Measurements from ENCODE around the gene FIZ1.
A peak's percentile ranks its signal among the peaks of the same experiment; 100 is the strongest.

FIZ1 gene

DNA sequence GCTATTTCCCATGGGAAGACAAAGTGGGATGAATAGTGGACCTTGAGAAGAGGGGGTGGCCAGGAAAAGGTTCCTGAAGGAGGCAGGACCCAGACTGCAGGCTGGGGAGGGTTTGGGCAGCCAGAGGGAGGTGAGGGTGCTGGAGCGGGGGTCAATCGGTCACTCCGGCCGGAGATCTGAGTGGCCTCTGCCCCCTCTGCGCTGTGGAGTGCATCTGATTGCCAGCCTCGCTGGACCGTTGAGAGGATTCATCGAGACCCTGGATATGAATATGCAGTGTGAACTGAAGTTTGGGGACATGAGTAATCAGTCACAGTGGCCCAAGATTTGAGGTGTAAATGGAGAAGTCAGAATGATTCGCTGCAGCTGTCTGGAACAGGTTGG lies 36.0 kb upstream of the FIZ1 start:
- DNase-seq: no peak

DNA sequence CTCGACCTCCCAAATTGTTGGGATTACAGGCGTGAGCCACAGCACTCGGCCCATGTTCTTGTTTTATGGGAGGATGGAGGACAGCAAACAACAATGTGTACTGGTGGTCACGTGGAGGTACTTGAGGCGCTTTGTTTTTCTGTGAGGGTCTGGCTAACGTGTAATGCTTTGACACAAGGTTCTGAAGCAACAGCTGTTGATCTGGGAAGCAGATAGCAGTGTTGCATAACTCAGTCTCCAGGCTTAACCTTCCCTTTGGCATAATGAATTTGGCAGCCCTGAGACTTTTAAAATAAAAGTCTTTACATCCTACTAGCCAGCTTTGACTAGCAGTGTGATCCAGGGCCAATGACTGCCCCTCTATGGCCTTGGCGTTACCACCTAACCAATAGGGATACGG lies 34.5 kb upstream of the FIZ1 start:
- no peak for DNase-seq

DNA sequence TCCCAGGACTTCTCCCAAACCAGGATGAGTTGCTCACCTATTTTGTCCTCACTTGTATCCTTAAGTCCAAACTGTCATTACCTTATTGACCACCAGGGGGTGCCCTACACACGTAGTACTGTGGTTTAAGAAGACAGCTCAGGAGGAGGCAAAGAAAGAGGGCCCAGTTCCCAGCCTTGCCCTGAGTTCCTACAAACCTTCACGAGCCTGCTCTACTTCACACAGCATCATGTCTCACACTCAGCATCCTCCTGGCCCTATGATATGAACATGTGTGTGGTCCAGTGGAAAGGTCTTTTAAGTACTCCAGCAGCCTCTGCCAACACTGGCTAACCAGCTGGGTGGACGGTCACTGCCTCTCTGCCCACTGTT lies 33.1 kb upstream of the FIZ1 start:
- peak; percentile 90 for DNase-seq

DNA sequence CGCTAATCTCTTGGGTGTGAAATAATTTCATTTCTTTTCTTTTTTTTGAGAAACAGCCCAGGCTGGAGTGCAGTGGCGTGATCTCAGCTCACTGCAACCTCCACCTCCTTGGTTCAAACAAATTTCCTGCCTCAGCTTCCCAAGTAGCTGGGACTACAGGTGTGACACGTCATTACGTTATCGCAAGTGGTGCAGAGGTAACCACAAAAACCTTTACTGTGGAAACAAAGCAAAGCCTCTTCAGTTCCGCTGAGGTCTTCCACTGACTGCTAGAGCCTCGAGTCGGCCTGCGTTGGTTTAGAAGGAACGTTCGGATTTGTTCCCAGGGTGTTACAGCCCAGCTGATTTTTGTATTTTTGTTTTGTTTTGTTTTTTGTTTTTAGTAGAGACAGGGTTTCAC lies 27.0 kb upstream of the FIZ1 start:
- DNase-seq: peak; percentile 49

DNA sequence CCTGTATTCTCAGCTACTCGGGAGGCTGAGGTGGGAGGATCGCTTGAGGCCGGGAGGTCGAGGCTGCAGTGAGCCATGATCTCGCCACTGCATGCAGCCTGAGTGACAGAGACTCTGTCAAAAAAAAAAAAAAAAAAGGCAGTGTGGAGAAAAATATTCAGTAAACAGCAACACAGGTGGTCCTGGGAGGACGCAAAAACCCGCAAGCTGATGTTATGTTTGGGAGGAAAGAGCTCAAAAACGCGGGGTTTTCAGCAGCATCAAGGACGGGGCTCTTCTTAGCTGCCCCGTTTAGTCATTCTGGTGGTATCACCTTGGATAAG lies 25.6 kb upstream of the FIZ1 start:
- no peak for DNase-seq

DNA sequence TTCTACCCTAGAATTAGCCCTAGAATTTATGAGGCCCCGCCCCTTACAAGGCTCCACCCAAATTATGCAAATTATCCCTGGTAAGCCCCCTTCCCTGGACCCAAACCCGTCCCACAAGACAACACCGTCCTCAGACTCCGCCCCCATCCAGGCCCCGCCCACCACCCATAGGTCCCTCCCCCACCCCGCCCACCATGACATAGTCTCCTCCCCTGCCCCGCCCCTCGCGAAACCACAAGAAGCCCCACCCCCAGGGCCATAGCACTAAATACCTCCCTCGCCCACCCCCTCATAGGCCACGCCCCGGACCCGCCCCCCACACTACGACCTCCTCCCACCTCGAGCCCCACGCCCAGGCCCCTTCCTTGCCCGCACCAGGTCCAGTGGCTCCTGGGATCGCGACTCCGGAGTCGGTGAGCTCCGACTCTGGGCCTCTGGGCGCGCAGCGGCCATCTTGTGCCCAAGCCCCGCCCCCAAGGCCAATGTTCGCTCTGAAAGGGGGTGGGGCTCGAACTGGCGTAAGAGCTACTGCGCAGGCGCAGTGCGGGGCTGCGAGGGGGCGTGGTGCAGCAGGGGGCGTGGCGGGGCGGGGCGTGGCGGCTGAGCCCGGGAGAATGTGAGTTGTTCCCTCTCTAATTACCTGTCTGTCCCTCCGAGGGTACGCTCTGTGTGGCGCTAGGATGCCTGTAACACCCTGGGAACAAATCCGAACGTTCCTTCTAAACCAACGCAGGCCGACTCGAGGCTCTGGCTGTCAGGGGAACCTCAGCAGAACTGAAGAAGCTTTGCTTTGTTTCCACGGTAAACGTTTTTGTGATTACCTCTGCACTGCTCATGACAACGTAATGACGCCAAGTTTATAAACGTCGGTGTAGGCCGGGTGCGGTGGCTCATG lies 25.0 kb upstream of the FIZ1 start, which contains the start of gene ZNF784:
TSS of gene ZNF784 (minus strand) at position 458 of the 895 bp plus-strand sequence. CDS start at position 453, 5 bp downstream.
- DNase-seq: peak; percentile 93

DNA sequence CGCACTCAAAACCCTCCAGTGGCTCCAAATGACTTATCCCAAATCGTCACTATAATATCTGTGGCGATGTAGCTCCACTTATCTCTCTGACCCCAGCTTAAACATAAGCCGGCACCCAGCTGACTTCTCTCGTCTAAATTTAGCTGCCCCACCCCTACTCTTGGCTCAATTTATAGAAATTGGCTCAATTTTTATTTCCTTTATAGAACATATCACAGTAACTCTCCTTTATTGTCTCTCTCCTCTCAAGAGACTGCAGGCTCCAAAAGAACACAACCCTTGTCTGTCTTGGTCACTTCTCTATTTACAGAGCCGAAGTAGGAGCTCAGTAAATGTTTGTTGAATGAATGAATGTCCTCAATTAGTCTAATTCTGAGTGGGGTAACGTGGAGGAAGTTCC lies 24.2 kb upstream of the FIZ1 start:
- no peak for DNase-seq

DNA sequence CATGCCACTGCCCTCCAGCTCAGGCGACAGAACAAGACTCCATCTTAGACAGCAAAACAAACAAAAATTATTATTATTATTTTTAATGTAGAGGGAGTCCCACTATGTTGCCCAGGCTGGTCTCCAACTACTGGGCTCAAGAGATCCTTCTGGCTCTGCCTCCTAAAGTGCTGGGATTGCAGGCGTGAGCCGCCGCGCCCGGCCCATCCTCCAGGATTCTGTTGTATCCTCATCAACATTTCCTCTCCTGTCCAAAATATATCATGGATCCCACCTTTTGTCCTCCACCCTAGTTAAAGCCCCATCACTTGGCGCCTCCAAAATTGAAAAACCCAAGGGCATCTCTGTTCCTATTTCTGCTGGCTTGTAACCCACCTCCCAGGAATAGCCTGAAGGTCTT lies 23.8 kb upstream of the FIZ1 start:
- DNase-seq: no peak

DNA sequence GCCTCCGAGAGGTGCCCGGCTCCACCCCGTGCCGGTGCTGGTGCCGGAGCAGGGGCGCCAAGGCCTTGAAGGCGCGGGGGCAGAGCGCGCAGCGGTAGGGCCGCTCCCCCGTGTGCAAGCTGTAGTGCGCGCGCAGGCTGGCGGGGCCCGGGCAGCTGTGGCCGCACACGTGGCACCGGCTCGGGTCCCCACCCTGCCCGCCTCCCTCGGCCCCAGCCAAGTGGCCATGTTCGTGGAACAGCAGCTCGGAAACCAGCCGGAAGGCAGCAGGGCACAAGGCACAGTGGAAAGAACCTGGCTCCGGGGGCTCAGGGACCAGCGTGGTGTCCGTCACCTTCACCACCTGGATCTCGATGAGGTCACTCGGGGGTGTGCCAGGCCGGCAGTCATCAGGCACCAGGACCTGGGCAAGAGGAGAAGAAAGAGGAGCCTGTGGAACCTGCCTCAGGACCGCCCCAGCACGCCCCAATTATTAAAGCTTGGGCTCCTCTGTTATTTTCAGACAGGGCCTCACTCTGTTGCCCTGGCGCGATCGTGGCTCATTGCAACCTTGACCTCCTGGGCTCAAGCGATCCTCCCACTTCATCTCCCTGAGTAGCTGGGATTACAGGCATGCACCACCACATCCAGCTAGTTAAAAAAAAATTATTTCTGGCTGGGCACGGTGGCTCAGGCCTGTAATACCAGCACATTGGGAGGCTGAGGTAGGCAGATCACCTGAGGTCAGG lies 23.1 kb upstream of the FIZ1 start:
- no peak for DNase-seq

DNA sequence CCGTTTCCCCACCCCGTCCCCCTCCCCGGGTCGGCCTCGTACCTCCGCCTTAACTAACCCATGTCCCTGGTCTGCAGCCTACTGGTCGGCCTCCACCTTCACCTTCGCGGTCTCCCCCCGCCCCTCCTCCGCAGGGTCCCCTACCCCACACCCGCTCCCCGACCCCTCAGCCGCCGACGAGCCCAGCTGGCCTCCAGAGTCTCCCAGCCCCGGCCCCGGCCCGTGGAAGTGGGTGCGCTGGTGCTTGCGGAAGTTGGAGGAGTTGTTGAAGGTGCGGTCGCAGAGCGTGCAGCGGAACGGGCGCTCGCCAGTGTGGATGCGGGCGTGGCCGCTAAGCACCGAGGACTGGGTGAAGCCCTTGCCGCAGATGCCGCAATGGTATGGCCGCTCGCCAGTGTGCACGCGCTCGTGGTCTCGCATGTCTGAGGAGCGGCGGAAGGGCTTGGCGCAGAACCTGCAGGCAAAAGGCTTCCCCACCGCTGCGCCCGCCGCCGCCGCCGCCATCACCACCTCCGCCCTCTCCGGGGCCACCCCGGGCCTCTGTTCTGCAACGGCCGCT lies 22.4 kb upstream of the FIZ1 start:
- no peak for DNase-seq

DNA sequence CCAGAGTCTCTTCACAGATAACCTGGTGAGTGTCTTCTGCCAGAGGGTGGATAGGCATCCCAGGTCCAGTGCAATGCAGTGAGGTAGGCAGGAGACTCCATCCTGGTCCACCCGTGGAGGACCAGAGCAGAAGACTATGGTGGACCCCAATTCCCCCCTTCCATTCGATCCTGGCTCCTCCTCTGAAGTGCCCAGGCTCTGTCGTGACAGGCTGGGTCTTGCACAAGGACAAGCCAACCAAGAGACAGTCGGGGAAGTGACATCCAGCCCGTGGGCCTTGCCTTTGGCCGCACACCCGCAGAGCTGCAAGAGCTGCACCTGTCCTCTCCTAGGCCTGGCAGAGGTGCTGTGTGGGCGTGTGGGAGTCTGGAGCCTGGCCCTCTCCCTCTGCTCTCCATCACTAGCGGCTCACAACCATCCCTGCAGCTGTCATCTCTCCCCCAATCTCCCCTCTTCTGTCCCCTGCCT lies 21.9 kb upstream of the FIZ1 start:
- DNase-seq: no peak

DNA sequence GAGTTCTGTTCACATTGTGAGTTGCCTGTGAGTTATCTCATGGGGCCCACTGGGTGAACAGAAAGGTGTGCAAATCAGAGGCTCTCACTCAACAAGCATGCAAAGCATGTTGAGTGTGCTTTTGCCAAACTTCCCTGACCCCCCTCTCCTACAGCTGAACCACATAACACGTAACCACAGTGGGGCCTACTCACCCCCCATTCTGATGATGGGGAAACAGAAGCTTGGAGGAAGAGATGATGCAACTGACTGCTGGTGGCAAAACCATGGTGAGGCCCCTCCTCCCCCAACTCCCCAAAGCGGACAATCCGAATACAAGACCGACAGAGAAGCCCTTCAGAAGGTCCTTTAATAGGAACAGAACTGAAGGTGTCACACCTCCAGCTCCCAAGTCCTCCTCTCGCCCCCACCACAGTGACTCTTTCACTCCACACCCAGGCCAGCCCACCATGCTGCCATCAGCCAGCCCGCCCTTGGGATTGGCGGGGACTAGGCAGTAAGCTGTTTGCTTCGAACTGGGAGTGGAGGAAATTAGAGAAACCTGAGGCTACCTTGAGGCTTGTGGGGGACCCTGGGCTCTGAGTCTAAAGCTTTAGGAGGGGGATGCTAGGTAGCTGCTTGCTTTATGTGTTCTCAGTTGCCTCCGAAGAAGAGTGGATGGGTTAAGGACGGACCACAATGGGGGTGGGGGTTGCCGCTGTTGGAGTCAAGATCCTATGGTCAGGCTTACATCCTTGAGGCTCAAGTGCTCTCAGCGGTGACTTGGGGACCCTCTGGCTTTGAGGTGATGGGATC lies 21.3 kb upstream of the FIZ1 start:
- no peak for DNase-seq

DNA sequence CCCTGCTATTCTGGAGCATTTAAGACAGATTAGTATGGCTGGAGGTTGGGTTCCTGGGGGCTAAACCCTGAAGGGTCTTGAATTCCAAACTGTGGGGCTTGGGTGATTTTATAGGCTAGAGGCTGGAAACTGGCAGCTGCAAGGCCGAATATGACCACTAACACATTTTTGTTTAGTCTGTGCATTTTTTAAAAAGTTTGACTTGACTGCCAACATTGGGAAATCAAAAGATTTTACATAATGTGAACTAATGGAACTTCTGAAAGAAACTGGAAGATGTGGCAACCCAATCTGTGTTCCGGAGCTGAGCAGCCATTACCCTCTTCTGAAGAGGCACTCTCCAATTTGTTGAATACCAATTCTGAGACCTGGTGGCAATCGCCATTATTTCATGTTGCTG lies 20.0 kb upstream of the FIZ1 start:
- no peak for DNase-seq

DNA sequence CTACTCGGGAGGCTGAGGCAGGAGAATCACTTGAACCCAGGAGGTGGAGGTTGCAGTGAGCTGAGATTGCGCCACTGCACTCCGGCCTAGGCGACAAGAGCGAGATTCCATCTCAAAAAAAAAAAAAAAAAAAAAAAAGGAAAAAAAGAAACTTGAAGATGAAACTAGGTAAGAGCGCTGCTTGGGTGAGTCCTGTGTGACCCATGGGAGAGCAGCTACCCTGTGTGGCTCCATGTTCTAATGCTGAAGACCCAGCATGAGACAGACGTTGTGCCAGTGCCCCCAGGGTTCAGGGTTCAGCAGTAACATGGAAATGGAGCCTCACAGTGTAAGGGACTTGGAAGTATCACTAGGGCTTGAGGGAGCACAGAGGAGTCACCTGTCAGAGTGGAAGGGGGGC lies 19.1 kb upstream of the FIZ1 start:
- DNase-seq: no peak

DNA sequence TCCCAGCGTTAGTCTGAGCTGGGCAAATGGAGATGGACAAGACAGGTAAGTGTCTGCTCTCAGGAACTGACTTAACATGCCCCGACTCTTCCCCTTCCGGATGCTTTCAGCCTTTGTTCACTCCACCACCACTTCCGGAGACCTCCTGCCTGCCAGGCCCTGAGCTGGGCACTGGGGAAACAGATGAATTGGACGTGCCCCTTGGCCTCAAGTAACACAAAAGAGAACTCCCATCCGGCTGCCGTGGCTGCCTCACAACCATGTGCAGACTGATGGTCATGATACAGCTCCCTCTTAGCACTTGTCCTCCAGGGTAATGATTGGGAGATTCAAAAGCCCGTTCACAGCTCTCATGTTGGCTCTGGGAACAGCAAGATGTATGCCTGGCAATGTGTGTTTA lies 18.1 kb upstream of the FIZ1 start:
- no peak for DNase-seq

DNA sequence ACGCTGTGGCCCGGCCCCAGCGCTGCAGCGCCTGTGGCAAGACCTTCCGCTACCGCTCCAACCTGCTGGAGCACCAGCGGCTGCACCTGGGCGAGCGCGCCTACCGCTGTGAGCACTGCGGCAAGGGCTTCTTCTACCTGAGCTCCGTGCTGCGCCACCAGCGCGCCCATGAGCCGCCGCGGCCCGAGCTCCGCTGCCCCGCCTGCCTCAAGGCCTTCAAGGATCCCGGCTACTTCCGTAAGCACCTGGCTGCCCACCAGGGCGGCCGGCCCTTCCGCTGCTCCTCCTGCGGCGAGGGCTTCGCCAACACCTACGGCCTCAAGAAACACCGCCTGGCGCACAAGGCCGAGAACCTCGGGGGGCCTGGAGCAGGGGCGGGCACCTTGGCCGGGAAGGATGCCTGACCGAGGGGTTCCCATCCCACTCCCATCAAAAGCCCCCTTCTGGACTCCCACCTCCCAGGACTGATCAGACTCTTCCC lies 17.1 kb upstream of the FIZ1 start:
- DNase-seq: no peak

DNA sequence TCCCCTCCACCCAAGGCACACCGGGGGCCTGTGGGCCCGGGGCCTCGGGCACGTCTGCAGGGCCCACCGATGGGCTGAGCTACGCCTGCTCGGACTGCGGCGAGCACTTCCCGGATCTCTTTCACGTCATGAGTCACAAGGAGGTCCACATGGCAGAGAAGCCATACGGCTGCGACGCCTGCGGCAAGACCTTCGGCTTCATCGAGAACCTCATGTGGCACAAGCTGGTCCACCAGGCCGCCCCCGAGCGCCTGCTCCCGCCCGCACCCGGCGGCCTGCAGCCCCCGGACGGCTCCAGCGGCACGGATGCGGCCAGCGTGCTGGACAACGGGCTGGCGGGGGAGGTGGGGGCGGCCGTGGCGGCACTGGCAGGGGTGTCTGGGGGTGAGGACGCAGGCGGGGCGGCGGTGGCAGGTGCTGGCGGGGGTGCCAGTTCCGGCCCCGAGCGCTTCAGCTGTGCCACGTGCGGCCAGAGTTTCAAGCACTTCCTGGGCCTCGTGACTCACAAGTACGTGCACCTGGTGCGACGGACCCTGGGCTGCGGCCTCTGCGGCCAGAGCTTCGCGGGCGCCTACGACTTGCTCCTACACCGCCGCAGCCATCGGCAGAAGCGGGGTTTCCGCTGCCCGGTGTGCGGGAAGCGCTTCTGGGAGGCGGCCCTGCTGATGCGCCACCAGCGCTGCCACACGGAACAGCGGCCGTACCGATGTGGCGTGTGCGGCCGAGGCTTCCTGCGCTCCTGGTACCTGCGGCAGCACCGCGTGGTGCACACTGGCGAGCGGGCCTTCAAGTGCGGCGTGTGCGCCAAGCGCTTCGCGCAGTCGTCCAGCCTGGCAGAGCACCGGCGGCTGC lies 16.5 kb upstream of the FIZ1 start:
- no peak for DNase-seq

DNA sequence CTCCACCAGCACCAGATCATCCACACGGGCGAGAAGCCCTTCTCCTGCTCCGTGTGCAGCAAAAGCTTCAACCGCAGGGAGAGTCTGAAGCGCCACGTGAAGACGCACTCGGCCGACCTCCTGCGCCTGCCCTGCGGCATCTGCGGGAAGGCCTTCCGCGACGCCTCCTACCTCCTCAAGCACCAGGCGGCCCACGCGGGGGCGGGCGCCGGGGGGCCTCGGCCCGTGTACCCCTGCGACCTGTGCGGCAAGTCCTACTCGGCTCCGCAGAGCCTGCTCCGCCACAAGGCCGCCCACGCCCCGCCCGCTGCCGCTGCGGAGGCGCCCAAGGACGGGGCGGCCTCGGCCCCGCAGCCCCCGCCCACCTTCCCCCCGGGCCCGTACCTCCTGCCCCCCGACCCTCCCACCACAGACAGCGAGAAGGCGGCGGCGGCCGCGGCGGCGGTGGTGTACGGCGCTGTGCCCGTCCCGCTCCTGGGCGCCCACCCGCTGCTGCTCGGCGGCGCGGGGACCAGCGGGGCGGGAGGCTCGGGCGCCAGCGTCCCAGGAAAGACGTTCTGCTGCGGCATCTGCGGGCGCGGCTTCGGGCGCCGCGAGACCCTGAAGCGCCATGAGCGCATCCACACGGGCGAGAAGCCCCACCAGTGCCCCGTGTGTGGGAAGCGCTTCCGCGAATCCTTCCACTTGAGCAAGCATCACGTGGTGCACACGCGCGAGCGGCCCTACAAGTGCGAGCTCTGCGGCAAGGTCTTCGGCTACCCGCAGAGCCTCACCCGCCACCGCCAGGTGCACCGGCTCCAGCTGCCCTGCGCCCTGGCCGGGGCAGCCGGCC lies 15.6 kb upstream of the FIZ1 start:
- no peak for DNase-seq

DNA sequence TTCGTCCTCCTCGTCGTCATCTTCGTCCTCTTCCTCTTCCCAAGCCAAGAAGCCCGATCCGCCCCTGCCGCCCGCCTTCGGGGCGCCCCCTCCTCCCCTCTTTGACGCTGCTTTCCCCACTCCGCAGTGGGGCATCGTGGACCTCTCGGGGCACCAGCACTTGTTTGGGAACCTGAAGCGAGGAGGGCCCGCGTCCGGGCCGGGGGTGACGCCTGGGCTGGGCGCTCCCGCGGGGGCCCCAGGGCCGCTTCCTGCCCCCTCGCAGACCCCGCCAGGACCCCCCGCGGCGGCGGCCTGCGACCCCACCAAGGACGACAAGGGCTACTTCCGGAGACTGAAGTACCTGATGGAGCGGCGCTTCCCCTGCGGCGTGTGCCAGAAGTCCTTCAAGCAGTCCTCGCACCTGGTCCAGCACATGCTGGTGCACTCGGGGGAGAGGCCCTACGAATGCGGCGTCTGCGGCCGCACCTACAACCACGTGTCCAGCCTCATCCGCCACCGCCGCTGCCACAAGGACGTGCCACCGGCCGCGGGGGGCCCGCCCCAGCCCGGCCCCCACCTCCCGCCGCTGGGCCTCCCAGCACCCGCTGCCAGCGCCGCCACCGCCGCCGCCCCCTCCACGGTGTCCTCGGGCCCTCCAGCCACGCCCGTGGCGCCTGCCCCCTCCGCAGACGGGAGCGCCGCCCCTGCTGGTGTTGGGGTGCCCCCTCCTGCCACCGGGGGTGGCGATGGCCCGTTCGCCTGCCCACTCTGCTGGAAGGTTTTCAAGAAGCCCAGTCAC lies 14.8 kb upstream of the FIZ1 start:
- DNase-seq: no peak

DNA sequence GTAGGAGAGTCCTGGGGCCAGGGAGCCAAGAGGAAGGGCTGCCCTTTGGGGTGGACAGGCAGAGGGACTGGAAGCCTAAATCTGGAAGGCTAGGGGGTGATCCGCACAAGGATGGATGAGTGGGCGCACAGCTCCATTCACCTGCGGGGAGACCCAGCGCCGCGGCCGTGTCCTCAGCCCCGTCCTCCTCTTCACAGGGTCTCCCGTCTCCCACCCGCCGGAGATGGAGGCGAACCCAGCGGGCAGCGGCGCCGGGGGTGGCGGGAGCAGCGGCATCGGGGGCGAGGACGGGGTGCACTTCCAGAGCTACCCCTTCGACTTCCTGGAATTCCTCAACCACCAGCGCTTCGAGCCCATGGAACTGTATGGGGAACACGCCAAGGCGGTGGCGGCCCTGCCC lies 14.1 kb upstream of the FIZ1 start:
- no peak for DNase-seq

All from effector CD4-positive, alpha-beta T cell (primary cell).